Neutrophil (primary cell): ENCODE results near the gene MAGEF1.

ENCODE experiments used
- H3K27ac ChIP-seq: fragments of 200-600 bp; sonication (generic); 2 replicates; pipeline ENCODE4 v1.5.1; 2016; ENCODE audit warnings: mild to moderate bottlenecking, moderate library complexity
- H3K27me3 ChIP-seq: fragments of 200-600 bp; sonication (generic); 2 replicates; pipeline ENCODE4 v1.6.0; 2016; ENCODE audit warnings: mild to moderate bottlenecking
- H3K36me3 ChIP-seq: fragments of 200-600 bp; sonication (generic); 2 replicates; pipeline ENCODE4 v1.5.1; 2017
- H3K4me1 ChIP-seq, 2 experiments: fragments of 200-600 bp in 1 of 2; sonication (generic) in 1 of 2; 1 replicate in 1 of 2; 2 replicates in 1 of 2; pipeline versions ENCODE4 v1.5.1 to v1.6.1; 2013 to 2016; ENCODE audit warnings: low read depth in 1 of 2, low read length in 1 of 2, mild to moderate bottlenecking in 1 of 2, moderate library complexity in 1 of 2; ENCODE audit not compliant: control insufficient read depth in 1 of 2, insufficient read depth in 1 of 2
- H3K4me3 ChIP-seq, 2 experiments: fragments of 200-600 bp in 1 of 2; sonication (generic) in 1 of 2; 1 replicate in 1 of 2; 2 replicates in 1 of 2; pipeline ENCODE4 v1.5.1; 2013 to 2016; ENCODE audit warnings: low read depth in 1 of 2, low read length in 1 of 2, mild to moderate bottlenecking in 1 of 2, moderate library complexity in 1 of 2
- H3K9me3 ChIP-seq: fragments of 200-600 bp; sonication (generic); 2 replicates; pipeline ENCODE4 v1.5.1; 2016
- CTCF ChIP-seq: fragments of 200-600 bp; sonication (generic); IDR thresholded peaks from 2 replicates; pipeline ENCODE4 v1.5.1; 2016; ENCODE audit warnings: antibody characterized with exemption

MAGEF1 gene

GRCh38 chr3:184670091-184670602, 41.7 kb downstream of the MAGEF1 start:
- Histone ChIP-seq H3K9me3 (no peaks in the 10 kb centered on the region), H3K27ac (no peak overlapping the region), H3K36me3 (no peaks in the 10 kb centered on the region), H3K4me1 (peaks cover 12 to 13% of the 10 kb centered on the region in 2 experiments), H3K4me3 (no peak overlapping the region), H3K27me3 (no peaks in the 10 kb centered on the region)
- TF ChIP-seq CTCF: no peak

GRCh38 chr3:184669578-184669977, 42.3 kb downstream of the MAGEF1 start:
- no peak for TF ChIP-seq CTCF
- peaks cover 7% of the 10 kb centered on the region in 2 experiments for H3K4me1 ChIP-seq
- H3K36me3 ChIP-seq: no peaks in the 10 kb centered on the region
- H3K27ac ChIP-seq: no peak overlapping the region
- no peak overlapping the region for H3K4me3 ChIP-seq
- no peaks in the 10 kb centered on the region for H3K9me3 ChIP-seq
- no peaks in the 10 kb centered on the region for H3K27me3 ChIP-seq

- peaks cover 5 to 10% of the 10 kb centered on the region in 2 experiments for H3K4me1 ChIP-seq
- H3K36me3 ChIP-seq: no peaks in the 10 kb centered on the region
- H3K27ac ChIP-seq: no peak overlapping the region
- H3K27me3 ChIP-seq: no peaks in the 10 kb centered on the region
- TF ChIP-seq CTCF: no peak
- H3K9me3 ChIP-seq: no peaks in the 10 kb centered on the region
- H3K4me3 ChIP-seq: no peak overlapping the region
These were observed 45.4 kb downstream of the MAGEF1 start for GRCh38 chr3:184666442-184666841.

- no peak for TF ChIP-seq CTCF
- H3K27me3 ChIP-seq: no peaks in the 10 kb centered on the region
- no peaks in the 10 kb centered on the region for H3K9me3 ChIP-seq
- no peaks in the 10 kb centered on the region for H3K36me3 ChIP-seq
- no peak overlapping the region for H3K4me3 ChIP-seq
- H3K4me1 ChIP-seq: peaks cover 19 to 24% of the 10 kb centered on the region in 2 experiments
- no peak overlapping the region for H3K27ac ChIP-seq
These were observed 46.8 kb downstream of the MAGEF1 start for GRCh38 chr3:184665101-184665500.

- Histone ChIP-seq H3K9me3 (no peaks in the 10 kb centered on the region), H3K27ac (no peak overlapping the region), H3K4me3 (no peak overlapping the region), H3K27me3 (no peaks in the 10 kb centered on the region), H3K4me1 (peaks cover 32 to 37% of the 10 kb centered on the region in 2 experiments), H3K36me3 (no peaks in the 10 kb centered on the region)
- no peak for TF ChIP-seq CTCF
These were observed 48.1 kb downstream of the MAGEF1 start for GRCh38 chr3:184663756-184664155.

GRCh38 chr3:184663356-184663755, 48.5 kb downstream of the MAGEF1 start:
- Histone ChIP-seq H3K4me1 (peaks cover 36 to 41% of the 10 kb centered on the region in 2 experiments), H3K36me3 (no peaks in the 10 kb centered on the region), H3K4me3 (no peak overlapping the region), H3K9me3 (no peaks in the 10 kb centered on the region), H3K27ac (no peak overlapping the region), H3K27me3 (no peaks in the 10 kb centered on the region)
- no peak for TF ChIP-seq CTCF
